HEK293 (cell line): ENCODE data around the gene MSI2.

Source experiments
- CTCF ChIA-PET: fragments of 350-600 bp; formaldehyde crosslinking; extraction: SDS; loops from one replicate; lab custom pipeline; 2021; ENCODE audit warnings: antibody characterized with exemption; lab: Yijun Ruan, JAX
- POLR2A ChIA-PET: fragments of 300-600 bp; formaldehyde crosslinking; extraction: SDS; loops from one replicate; lab custom pipeline; 2020; ENCODE audit warnings: antibody characterized with exemption, inconsistent platforms; lab: Yijun Ruan, JAX
- H3K27ac ChIP-seq: fragments of 200-500 bp; sonication (Bioruptor generic); 2 replicates; pipeline ENCODE4 v1.5.1; 2014; ENCODE audit warnings: low read depth, low read length, control low read depth, inconsistent platforms; ENCODE audit errors: extremely low read depth
- H3K36me3 ChIP-seq, 2 experiments: fragments of 200-500 bp in 1 of 2; sonication (Bioruptor generic) in 1 of 2; 1 replicate in 1 of 2; 2 replicates in 1 of 2; pipeline ENCODE4 v1.5.1; 2014 to 2017; ENCODE audit warnings: inconsistent platforms in 2 of 2, low read length in 2 of 2; ENCODE audit not compliant: control insufficient read depth in 2 of 2, insufficient read depth in 1 of 2
- H3K4me1 ChIP-seq: fragments of 200-500 bp; sonication (Bioruptor generic); 2 replicates; pipeline ENCODE4 v1.5.1; 2014; ENCODE audit warnings: mild to moderate bottlenecking, low read length, inconsistent platforms; ENCODE audit not compliant: control insufficient read depth, insufficient read depth
- H3K4me3 ChIP-seq: 2 replicates; pipeline ENCODE4 v1.5.1; 2011; ENCODE audit warnings: low read depth, mild to moderate bottlenecking, control low read depth, low read length, moderate library complexity
- H3K9me3 ChIP-seq: fragments of 200-500 bp; sonication (Bioruptor generic); 2 replicates; pipeline ENCODE4 v1.5.1; 2014; ENCODE audit warnings: low read depth, low read length, inconsistent platforms; ENCODE audit not compliant: control insufficient read depth, insufficient read depth
- AEBP2 ChIP-seq: fragments of 450-650 bp; formaldehyde crosslinking; IDR thresholded peaks from 2 replicates; pipeline ENCODE4 v1.5.1; 2016; ENCODE audit warnings: missing biosample characterization, missing genetic modification characterization, borderline replicate concordance
- BCL11A ChIP-seq: fragments of 450-650 bp; formaldehyde crosslinking; IDR thresholded peaks from 2 replicates; pipeline ENCODE4 v1.5.1; 2016; ENCODE audit warnings: low read depth, missing biosample characterization, missing genetic modification characterization
- BCL11B ChIP-seq: fragments of 450-650 bp; formaldehyde crosslinking; IDR thresholded peaks from 2 replicates; pipeline ENCODE4 v1.5.1; 2016; ENCODE audit warnings: low read depth, missing biosample characterization, missing genetic modification characterization
- FEZF1 ChIP-seq: fragments of 450-650 bp; formaldehyde crosslinking; IDR thresholded peaks from 2 replicates; pipeline ENCODE4 v1.5.1; 2016; ENCODE audit warnings: missing biosample characterization, missing genetic modification characterization
- KLF17 ChIP-seq: fragments of 450-650 bp; formaldehyde crosslinking; IDR thresholded peaks from 2 replicates; pipeline ENCODE4 v1.5.1; 2016; ENCODE audit warnings: missing biosample characterization, missing genetic modification characterization
- KLF9 ChIP-seq: fragments of 450-650 bp; formaldehyde crosslinking; IDR thresholded peaks from 2 replicates; pipeline ENCODE4 v1.5.1; 2016; ENCODE audit warnings: missing biosample characterization, missing genetic modification characterization, low read depth
- OSR2 ChIP-seq: fragments of 450-650 bp; formaldehyde crosslinking; IDR thresholded peaks from 2 replicates; pipeline ENCODE4 v1.5.1; 2016; ENCODE audit warnings: missing biosample characterization, missing genetic modification characterization
- PBX3 ChIP-seq: sonication (generic); formaldehyde crosslinking; IDR thresholded peaks from 2 replicates; pipeline ENCODE4 v1.8.1; 2022; ENCODE audit warnings: mild to moderate bottlenecking, moderate library complexity, missing genetic modification reagents
- SCRT1 ChIP-seq: fragments of 450-650 bp; formaldehyde crosslinking; IDR thresholded peaks from 2 replicates; pipeline ENCODE4 v1.5.1; 2016; ENCODE audit warnings: missing biosample characterization, missing genetic modification characterization, borderline replicate concordance
- SCRT2 ChIP-seq: fragments of 450-650 bp; formaldehyde crosslinking; IDR thresholded peaks from 2 replicates; pipeline ENCODE4 v1.5.1; 2016; ENCODE audit warnings: missing biosample characterization, missing genetic modification characterization
- SP7 ChIP-seq: fragments of 450-650 bp; formaldehyde crosslinking; IDR thresholded peaks from 2 replicates; pipeline ENCODE4 v1.5.1; 2016; ENCODE audit warnings: missing biosample characterization, missing genetic modification characterization
- YY1 ChIP-seq: fragments of 450-650 bp; formaldehyde crosslinking; IDR thresholded peaks from 2 replicates; pipeline ENCODE4 v1.5.1; 2018; ENCODE audit warnings: missing biosample characterization, missing genetic modification characterization
- ZBTB20 ChIP-seq: fragments of 450-650 bp; formaldehyde crosslinking; IDR thresholded peaks from 2 replicates; pipeline ENCODE4 v1.5.1; 2016; ENCODE audit warnings: missing biosample characterization, missing genetic modification characterization
- ZNF121 ChIP-seq: fragments of 450-650 bp; formaldehyde crosslinking; IDR thresholded peaks from 2 replicates; pipeline ENCODE4 v1.5.1; 2016; ENCODE audit warnings: missing biosample characterization, missing genetic modification characterization
- ZNF132 ChIP-seq: fragments of 450-650 bp; formaldehyde crosslinking; IDR thresholded peaks from 2 replicates; pipeline ENCODE4 v1.5.1; 2017; ENCODE audit warnings: missing biosample characterization, missing genetic modification characterization, borderline replicate concordance
- ZNF133 ChIP-seq: fragments of 450-650 bp; formaldehyde crosslinking; IDR thresholded peaks from 2 replicates; pipeline ENCODE4 v1.5.1; 2016; ENCODE audit warnings: missing biosample characterization, missing genetic modification characterization
- ZNF155 ChIP-seq: fragments of 450-650 bp; formaldehyde crosslinking; IDR thresholded peaks from 2 replicates; pipeline ENCODE4 v1.5.1; 2016; ENCODE audit warnings: missing biosample characterization, missing genetic modification characterization
- ZNF24 ChIP-seq: fragments of 450-650 bp; formaldehyde crosslinking; IDR thresholded peaks from 2 replicates; pipeline ENCODE4 v1.5.1; 2016; ENCODE audit warnings: missing biosample characterization, missing genetic modification characterization
- ZNF354C ChIP-seq: fragments of 450-650 bp; formaldehyde crosslinking; IDR thresholded peaks from 2 replicates; pipeline ENCODE4 v1.5.1; 2016; ENCODE audit warnings: missing biosample characterization, missing genetic modification characterization, low read depth, borderline replicate concordance
- ZNF560 ChIP-seq: fragments of 450-650 bp; formaldehyde crosslinking; IDR thresholded peaks from 2 replicates; pipeline ENCODE4 v1.5.1; 2017; ENCODE audit warnings: missing biosample characterization, missing genetic modification characterization, borderline replicate concordance
- ZNF585B ChIP-seq: fragments of 450-650 bp; formaldehyde crosslinking; IDR thresholded peaks from 2 replicates; pipeline ENCODE4 v1.5.1; 2016; ENCODE audit warnings: missing biosample characterization, missing genetic modification characterization
- ZNF626 ChIP-seq: fragments of 450-650 bp; sonication (Bioruptor Pico); formaldehyde crosslinking; IDR thresholded peaks from 2 replicates; pipeline ENCODE4 v1.5.1; 2018; ENCODE audit warnings: missing biosample characterization, missing genetic modification characterization, inconsistent platforms
- ZNF701 ChIP-seq: fragments of 450-650 bp; formaldehyde crosslinking; IDR thresholded peaks from 2 replicates; pipeline ENCODE4 v1.5.1; 2016; ENCODE audit warnings: missing biosample characterization, missing genetic modification characterization
- ZNF747 ChIP-seq: fragments of 450-650 bp; formaldehyde crosslinking; IDR thresholded peaks from 2 replicates; pipeline ENCODE4 v1.5.1; 2016; ENCODE audit warnings: missing biosample characterization, missing genetic modification characterization

The MSI2 gene

GRCh38 chr17:57451643-57452042 is 195.3 kb downstream of the MSI2 start:
- CTCF ChIA-PET: interaction anchor here (0.6 kb wide), 1 partner anchor 220 kb away, joined by 4 read pairs; no protein-coding TSS in a partner anchor
- no peak overlapping the region for H3K27ac ChIP-seq
- POLR2A ChIA-PET: interaction anchor here (0.6 kb wide), 1 partner anchor 311 kb away, joined by 5 read pairs; no protein-coding TSS in a partner anchor
- H3K4me3 ChIP-seq: no peak overlapping the region
- no peaks in the 10 kb centered on the region for H3K4me1 ChIP-seq
- no peak for TF ChIP-seq ZNF133 (tag by site-specific recombination)
- TF ChIP-seq ZNF132 (tag by site-specific recombination): no peak
- no peak for TF ChIP-seq ZNF626 (tag by site-specific recombination)
- TF ChIP-seq AEBP2: no peak
- no peak for TF ChIP-seq SP7 (tag by site-specific recombination)
- TF ChIP-seq ZNF701 (tag by site-specific recombination): no peak
- TF ChIP-seq KLF9 (tag by site-specific recombination): no peak
- TF ChIP-seq FEZF1: no peak
- TF ChIP-seq ZNF121 (tag by site-specific recombination): no peak
- TF ChIP-seq ZNF560 (tag by site-specific recombination): no peak
- TF ChIP-seq YY1 (tag by site-specific recombination): no peak
- TF ChIP-seq ZNF155: no peak
- no peak for TF ChIP-seq ZNF747 (tag by site-specific recombination)
- no peak for TF ChIP-seq OSR2 (tag by site-specific recombination)
- no peak for TF ChIP-seq BCL11A (tag by site-specific recombination)
- no peak for TF ChIP-seq ZNF585B (tag by site-specific recombination)
- TF ChIP-seq ZBTB20 (tag by site-specific recombination): no peak
- TF ChIP-seq PBX3 (CRISPR knock-in tag): no peak
- TF ChIP-seq ZNF24 (tag by site-specific recombination): no peak
- TF ChIP-seq, all 188 proteins: peak for 0
- Histone ChIP-seq H3K36me3 (peaks cover 0 to 2% of the 10 kb centered on the region in 2 experiments; a peak in 1 of 3 replicates), H3K9me3 (no peaks in the 10 kb centered on the region)

GRCh38 chr17:57453841-57454425 is 197.6 kb downstream of the MSI2 start:
- CTCF ChIA-PET: interaction anchor here (0.7 to 1.0 kb wide), 2 partner anchors 13 to 189 kb away, joined by 3 to 4 read pairs; no protein-coding TSS in a partner anchor
- no peaks in the 10 kb centered on the region for H3K9me3 ChIP-seq
- H3K27ac ChIP-seq: no peak overlapping the region
- no peaks in the 10 kb centered on the region for H3K4me1 ChIP-seq
- no peak overlapping the region for H3K4me3 ChIP-seq
- POLR2A ChIA-PET: no interaction called here
- H3K36me3 ChIP-seq: peaks cover 0 to 2% of the 10 kb centered on the region in 2 experiments; a peak in 1 of 3 replicates
- TF ChIP-seq SCRT1 (tag by site-specific recombination): peak; percentile 31; the same call in 1 of the 2 replicates
- no peak for TF ChIP-seq KLF17 (tag by site-specific recombination)
- no peak for TF ChIP-seq BCL11B
- TF ChIP-seq ZNF354C: no peak
- TF ChIP-seq SCRT2: peak; percentile 82
